Measurements from ENCODE around the gene NHLH1.

- TF ChIP-seq CTCF (IDR thresholded peaks at IDR 0.05; ENCODE audit: borderline replicate concordance, extremely low read depth, low read length, poor library complexity, severe bottlenecking) (no peak), EZH2 (IDR thresholded peaks at IDR 0.05; ENCODE audit: borderline replicate concordance, low read depth, low read length, severe bottlenecking) (no peak)
These were observed at the start of gene NHLH1 for GRCh38 chr1:160366731-160367515.

All from DND-41 (cell line).